ENCODE results near the gene RUNX3. TPM values are rescaled to one million over a fixed set of nuclear protein-coding genes. Genes with fewer than 3 reads are reported as not detected.
A peak's percentile ranks its signal among the peaks of the same experiment; 100 is the strongest.

The RUNX3 gene
- total RNA-seq, 2 experiments from 2014 or later = 180 to 183 TPM

- ChIA-PET CTCF (no interaction called here), POLR2A (interaction anchor here (0.5 to 1.2 kb wide), 3 partner anchors 18 to 23 kb away, joined by 3 read pairs; no protein-coding TSS in a partner anchor)
- ATAC-seq (no peak), DNase-seq (no peak)
- Mint-ChIP-seq H3K4me3 (peak overlapping the region; percentile 24), H3K36me3 (ENCODE audit: low read depth) (peaks cover 50% of the 10 kb centered on the region), H3K4me1 (ENCODE audit: low read depth) (peaks cover 42% of the 10 kb centered on the region), H3K9me3 (no peaks in the 10 kb centered on the region), H3K27me3 (no peaks in the 10 kb centered on the region), H3K27ac (peak overlapping the region; percentile 81)
- TF ChIP-seq CTCF (IDR thresholded peaks at IDR 0.05) = no peak
- intact Hi-C loops (cut with micrococcal nuclease) = no loop called here
Measured at GRCh38 chr1:24901791-24902470, 28.1 kb downstream of the RUNX3 start.

GRCh38 chr1:24900985-24901781 lies 28.9 kb downstream of the RUNX3 start:
- intact Hi-C loops (cut with micrococcal nuclease) = no loop called here
- DNase-seq (peak; percentile 78), ATAC-seq (peak; percentile 7)
- Mint-ChIP-seq H3K4me1 (ENCODE audit: low read depth) (peaks cover 41% of the 10 kb centered on the region), H3K36me3 (ENCODE audit: low read depth) (peaks cover 43% of the 10 kb centered on the region), H3K4me3 (peak overlapping the region; percentile 24), H3K27ac (peak overlapping the region; percentile 81), H3K27me3 (no peaks in the 10 kb centered on the region), H3K9me3 (no peaks in the 10 kb centered on the region)
- ChIA-PET POLR2A (interaction anchor here (0.9 to 1.2 kb wide), 2 partner anchors 19 to 24 kb away, joined by 3 read pairs; no protein-coding TSS in a partner anchor), CTCF (interaction anchor here (0.8 kb wide), 2 partner anchors 53 to 304 kb away, joined by 3 read pairs; no protein-coding TSS in a partner anchor)
- TF ChIP-seq CTCF (IDR thresholded peaks at IDR 0.05) = no peak

GRCh38 chr1:24900486-24900849 lies 29.6 kb downstream of the RUNX3 start:
- ChIA-PET CTCF (interaction anchor here (0.8 kb wide), 2 partner anchors 52 to 305 kb away, joined by 3 read pairs; no protein-coding TSS in a partner anchor), POLR2A (interaction anchor here (1.2 kb wide), 1 partner anchor 20 kb away, joined by 3 read pairs; no protein-coding TSS in a partner anchor)
- H3K36me3 Mint-ChIP-seq (ENCODE audit: low read depth) = peaks cover 38% of the 10 kb centered on the region

GRCh38 chr1:24899581-24900485 lies 30.2 kb downstream of the RUNX3 start:
- Mint-ChIP-seq H3K36me3 (ENCODE audit: low read depth) (peaks cover 33% of the 10 kb centered on the region), H3K4me1 (ENCODE audit: low read depth) (peaks cover 41% of the 10 kb centered on the region), H3K27ac (peak overlapping the region; percentile 68), H3K4me3 (peak overlapping the region; percentile 27), H3K27me3 (no peaks in the 10 kb centered on the region), H3K9me3 (no peaks in the 10 kb centered on the region)
- ATAC-seq (peak; percentile 6), DNase-seq (peak; percentile 52)
- intact Hi-C loops (cut with micrococcal nuclease) = loop anchor here (10.0 kb wide), 1 partner anchor 55 kb away; no protein-coding TSS in a partner anchor
- POLR2A ChIA-PET = interaction anchor here (1.2 to 2.2 kb wide), 4 partner anchors 13 to 27 kb away, joined by 3 to 7 read pairs (median 4); no protein-coding TSS in a partner anchor
- CTCF ChIA-PET = interaction anchor here (1.1 to 3.0 kb wide), 7 partner anchors 16 to 240 kb away, joined by 3 to 12 read pairs (median 3); partner anchors contain the start of gene RUNX3
- no peak for TF ChIP-seq CTCF (IDR thresholded peaks at IDR 0.05)

More at GRCh38 chr1:24900486-24900849, 29.6 kb downstream of the RUNX3 start:
- TF ChIP-seq CTCF (IDR thresholded peaks at IDR 0.05) = no peak
- ATAC-seq = no peak
- no peaks in the 10 kb centered on the region for H3K27me3 Mint-ChIP-seq
- H3K9me3 Mint-ChIP-seq = no peaks in the 10 kb centered on the region
- peaks cover 41% of the 10 kb centered on the region for H3K4me1 Mint-ChIP-seq (ENCODE audit: low read depth)
- intact Hi-C loops (cut with micrococcal nuclease) = no loop called here
- H3K4me3 Mint-ChIP-seq = peak overlapping the region; percentile 1
- peak overlapping the region; percentile 68 for H3K27ac Mint-ChIP-seq
- no peak for DNase-seq
